COLO829 (cell line): Measurements from ENCODE around the gene PFN1.

Source experiments
- DNase-seq: peaks from one replicate; pipeline ENCODE4 v3.0.0; 2012; ENCODE audit warnings: low spot score

The PFN1 gene

DNA sequence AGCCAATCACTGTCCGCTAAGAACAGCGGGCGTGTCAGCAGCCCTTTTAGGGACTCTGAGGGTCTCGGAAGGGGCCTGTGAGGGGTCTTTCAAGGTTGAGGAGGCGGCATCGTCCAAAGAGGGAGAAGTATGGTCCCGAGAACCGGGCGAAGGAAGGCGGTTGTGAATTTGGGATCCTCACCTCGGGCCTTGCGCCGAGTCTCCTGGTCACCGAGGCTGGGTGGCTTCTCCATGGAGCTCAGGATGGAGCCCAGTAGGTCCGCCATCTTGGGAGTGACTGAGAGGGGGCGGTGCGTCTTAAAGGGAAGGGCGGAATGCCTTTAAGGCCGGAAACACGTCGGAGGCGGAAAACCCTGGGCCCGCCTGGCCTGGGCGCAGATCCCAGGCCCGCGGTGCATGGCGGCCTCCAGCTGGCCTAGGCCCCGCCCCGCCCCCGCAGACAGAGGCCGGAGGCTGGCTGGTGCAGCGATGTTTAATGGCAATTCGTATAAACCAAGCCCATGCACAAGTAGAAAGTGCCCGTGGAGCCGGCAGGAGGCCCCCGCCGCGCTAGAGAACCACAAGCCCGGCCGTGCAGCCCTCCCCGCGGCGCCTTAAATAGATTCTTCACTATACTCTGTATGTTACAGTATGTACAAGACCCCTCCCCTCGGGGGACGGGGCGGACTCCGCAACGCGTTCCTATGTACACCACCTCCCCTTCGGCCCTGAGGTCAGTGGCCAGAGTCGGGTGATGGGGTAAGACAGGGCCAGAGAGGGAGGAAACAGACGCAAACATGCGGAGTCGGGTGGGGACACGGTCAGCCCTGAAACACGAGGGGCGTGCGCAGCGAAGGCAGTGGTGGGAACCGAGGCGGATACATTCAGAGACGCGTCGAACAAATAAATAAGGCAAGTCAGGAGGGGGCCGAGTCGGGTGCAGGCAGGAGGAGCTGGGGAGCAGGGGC, 19.5 kb upstream of the PFN1 start, which contains the start of gene SPAG7:
SPAG7 (minus strand) TSS at position 279 of the 947 bp plus-strand sequence; CDS start at position 266, 13 bp downstream.
- peak; percentile 97 for DNase-seq

DNA sequence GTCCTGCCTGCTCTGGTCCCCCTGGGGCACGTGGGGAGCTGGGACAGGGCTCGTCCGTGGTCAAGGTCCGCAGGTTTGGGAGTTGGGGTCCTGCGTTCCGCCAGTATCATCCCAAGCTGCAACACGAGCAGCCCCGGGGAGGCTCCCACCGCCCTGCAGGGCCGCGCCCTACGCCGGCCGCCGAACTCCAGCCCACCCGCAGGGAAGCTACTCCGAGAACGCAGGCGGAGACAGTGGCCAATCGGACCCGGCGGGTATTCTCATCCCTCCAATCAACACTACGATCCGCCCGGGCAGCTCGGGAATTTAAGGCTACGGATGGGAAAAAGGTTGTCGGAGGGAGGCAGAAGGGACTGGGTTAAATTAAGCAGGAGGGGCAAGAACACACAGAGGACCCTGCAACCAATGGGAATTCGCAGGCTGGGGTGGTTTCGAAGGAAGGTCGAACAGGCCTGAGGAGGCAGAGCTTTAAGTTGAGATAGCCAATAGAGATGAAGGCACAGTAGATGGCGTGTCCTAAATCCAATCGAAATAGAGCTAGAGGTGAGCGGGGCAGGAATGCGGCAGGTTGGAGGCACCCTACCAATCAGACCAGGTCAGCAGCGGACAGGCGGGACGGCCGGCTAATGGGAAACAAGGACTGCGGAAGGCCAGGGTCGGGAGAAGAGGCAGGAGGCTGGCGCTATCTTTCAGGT, 18.7 kb upstream of the PFN1 start:
- DNase-seq = peak; percentile 99

DNA sequence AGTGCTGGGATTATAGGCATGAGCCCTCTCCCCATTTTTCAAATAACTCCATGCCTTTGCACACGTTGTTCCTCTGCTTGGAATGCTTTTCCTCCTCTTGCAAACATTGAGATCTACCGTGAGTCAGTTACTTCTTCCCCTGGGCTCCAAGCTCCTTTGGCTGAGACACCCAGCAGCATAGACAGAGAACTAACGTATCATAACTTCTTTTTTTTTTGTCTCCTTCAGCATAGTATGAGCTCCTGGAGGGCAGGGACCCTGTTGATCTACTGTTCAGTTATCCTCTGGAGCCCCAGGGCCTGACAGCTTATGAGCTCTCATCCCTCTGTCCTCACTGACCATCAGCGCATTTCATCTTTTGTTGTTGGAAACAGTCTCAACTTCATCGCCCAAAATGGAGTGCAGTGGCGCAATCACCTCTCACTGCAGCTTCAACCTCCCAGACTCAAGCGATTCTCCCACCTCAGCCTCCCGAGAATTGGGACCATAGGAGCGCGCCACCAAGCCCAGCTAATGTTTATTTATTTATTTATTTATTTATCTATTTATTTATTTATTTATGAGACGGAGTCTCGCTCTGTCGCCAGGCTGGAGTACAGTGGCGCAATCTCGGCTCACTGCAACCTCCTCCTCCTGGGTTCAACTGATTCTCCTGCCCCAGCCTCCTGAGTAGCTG, 17.1 kb upstream of the PFN1 start:
- no peak for DNase-seq

DNA sequence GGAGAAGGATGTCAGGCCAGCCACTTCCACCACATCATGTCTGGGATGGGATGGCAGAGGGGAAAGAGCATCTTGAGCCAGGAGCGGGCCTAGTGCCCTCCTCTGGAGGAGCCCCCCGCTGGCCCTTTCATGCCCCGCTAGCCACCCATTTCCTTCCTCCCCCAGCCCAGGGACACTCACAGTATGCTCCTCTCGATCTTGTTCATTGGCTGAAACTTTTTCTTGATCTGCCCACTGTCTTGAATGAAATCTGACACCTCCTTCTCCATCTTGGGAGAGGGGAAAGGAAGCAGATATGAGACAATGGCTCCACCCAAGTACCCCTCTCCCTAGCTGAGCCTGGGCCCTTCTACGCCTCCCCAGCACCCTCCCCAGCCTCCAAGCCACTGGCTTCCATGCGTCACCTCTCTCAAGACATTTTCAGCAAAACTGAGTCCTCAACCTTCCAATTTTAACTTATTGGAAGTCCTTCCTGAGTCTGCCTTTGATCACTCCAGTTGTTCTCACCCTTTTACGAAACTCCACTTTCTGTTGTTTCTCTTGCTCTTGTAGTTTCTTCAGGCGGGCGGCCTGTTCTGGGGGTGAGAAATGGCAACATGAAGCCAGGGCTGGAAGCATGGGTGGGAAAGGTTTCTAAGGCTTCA, 12.1 kb upstream of the PFN1 start:
- DNase-seq = no peak

DNA sequence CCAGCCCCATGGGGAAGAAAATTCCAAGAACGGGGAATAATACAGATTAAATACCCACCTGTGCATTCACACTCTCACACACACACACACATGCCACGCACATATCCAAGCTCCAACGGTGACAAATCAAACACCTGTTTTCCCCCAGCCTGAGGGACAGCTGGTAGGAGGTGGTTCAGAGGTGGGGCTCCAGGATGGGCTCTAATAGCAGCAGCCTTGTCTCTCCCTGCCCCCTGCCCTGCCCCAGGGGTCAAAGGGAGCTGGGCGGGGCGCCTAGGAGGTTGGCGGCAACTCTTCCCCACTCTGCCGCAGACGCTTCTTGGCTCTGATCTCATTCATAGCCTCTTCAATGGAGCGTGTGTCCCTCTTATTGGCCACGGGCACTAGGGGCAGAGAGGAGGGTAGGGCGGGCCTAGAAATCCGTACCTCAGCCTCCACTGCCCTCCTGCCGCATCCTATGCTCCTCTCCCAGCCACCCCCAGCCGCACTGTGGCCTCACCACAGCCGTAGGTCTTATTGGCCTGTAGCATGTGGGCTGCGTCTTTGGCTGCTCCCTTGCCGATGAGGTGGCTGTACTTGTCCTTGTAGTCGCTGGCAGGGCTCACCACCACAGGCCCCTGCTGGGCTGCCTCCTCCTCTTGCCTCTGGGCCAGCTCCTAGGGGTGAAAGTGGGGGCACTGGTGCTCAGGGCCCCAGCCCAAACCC, 11.1 kb upstream of the PFN1 start:
- no peak for DNase-seq

DNA sequence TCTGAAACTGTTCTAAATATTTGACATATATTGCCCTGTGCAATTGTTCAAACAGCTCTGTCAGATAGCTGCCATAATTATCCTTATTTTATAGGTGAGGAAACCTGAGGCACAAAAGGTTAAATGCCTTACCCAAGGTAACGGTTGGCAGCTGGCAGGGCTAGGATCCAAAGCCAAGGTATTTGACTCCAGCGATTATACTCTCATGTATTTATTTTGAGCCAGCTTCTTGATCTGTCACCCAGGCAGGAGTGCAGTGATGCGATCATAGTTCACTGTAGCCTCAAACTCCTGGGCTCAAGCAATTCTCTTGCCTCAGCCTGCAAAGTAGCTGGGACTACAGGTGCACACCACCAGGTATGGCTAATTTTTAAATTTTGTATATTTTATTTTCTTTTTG, 9.8 kb upstream of the PFN1 start:
- no peak for DNase-seq

DNA sequence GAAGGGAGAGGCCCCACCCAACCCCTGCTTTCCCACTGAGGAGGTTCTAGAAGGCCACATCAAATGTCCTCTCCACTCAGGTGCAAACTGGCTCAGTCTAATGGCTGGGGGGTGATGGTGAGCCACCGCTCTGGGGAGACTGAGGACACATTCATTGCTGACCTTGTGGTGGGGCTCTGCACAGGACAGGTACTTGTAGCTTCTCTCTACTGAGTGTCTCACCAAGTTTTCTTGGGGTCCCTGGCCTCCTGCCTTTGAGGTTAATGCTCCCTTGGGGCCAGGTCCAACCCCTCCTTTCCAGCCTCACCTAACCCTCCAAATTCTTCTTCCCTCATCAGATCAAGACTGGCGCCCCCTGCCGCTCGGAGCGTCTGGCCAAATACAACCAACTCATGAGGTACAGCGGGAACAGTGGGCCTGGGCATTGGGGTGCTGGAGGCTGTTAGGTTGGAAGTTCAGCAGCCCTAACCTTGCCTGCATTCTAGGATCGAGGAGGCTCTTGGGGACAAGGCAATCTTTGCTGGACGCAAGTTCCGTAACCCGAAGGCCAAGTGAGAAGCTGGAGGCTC, 8.2 kb upstream of the PFN1 start:
- DNase-seq = no peak

DNA sequence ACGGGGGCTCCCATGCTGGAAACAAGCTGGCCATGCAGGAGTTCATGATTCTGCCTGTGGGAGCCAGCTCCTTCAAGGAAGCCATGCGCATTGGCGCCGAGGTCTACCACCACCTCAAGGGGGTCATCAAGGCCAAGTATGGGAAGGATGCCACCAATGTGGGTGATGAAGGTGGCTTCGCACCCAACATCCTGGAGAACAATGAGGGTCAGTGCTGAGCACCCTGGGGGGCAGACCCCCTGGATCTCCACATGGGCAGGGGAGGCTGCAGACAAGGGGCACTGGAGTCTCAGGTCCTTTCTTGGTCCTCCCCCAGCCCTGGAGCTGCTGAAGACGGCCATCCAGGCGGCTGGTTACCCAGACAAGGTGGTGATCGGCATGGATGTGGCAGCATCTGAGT, 6.8 kb upstream of the PFN1 start:
- DNase-seq = no peak

DNA sequence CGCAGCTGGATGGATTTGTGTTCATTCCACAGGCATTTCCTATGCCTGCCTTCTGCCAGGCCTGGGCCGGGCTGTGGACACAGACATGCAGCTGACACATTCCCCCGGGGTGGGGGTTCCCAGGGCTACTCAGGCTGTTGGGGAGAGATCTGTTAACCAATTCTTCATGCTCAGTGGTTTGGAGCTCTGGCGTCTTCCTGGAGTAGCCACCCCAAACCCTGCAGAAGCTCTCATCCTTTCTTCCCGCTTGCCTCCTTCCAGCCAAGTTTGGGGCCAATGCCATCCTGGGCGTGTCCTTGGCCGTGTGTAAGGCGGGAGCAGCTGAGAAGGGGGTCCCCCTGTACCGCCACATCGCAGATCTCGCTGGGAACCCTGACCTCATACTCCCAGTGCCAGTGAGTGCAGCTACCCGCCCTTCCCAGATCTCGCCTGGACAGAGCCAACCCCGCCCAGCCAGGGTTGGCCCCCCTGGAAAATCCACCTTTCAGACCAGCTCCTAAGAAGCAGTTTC, 5.2 kb upstream of the PFN1 start:
- DNase-seq = no peak

DNA sequence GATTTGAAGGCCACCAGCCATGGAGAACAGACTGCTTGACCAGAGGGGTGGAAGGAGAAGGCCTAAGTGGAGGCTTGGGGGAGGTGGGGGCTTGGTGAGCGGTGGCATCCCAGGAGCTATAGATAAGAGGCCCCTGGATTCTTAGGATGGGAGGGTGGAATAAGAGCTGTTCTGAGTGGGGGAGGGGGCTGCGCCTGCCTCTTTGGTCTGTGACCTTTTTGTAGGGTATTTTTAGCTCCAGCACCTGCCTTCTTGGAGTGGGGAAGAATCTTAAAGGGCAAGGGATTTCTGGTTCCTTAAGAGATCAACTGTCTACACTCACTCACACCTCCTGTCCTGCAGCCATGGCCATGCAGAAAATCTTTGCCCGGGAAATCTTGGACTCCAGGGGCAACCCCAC, 3.2 kb upstream of the PFN1 start:
- no peak for DNase-seq

DNA sequence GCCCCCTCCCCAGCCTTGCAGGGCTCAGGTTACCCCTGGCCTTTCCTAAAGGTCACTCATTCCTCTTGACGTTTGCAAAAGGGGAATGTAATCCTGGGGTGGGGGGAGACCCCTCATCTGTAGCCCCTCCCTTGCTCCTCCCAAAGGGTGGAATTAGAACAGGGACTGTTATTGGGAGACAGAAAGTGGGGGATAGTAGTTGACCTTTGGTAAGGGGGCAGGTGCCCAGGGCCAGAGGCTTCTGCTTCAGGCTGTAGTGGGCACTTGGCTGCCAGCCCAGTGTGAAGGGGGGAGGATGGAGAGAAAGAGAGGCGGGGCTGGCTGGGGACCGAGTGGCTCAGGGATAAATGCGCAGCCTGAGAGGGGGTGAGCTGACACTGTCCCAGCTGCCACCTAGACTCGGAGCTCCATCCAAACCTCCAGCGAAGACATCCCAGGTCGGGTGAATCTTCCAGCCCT, 2.4 kb upstream of the PFN1 start, which contains the start of gene ENO3:
ENO3 (plus strand) TSS at position 374 of the 459 bp plus-strand sequence. CDS start 711 bp downstream, outside the sequence.
- DNase-seq = no peak

DNA sequence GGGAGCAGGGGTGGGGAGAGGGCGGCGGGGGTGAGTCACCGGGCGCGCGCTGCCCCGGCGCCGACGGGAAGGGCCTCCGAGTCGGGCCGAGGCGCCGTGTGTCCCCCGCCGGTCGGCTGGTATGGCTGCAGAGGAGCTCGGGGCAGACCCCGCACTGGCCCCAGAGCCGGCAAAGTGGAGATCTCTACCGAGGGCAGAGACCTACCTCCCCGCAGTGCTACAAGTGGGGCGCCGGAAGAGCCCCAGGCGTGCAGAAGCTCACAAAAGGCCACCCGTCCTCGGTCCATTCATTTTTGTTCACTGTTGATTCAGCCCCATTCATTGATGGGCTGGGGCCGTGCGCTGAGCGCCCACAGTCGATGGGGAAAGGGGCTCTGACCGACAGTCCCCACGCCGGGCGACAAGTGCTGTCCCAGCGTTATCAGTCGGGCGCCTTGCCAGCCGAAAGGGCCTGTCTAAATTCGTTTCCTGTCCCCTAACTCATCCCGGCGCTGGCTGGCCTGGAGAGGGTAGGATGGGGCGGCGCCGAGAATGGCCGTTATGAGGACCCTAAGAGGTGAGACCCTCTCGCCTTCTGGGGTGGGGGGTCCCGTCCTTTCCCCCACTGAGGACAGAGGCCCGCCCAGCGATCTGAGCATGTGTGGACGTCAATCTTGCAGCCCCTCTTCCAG, 1.9 kb upstream of the PFN1 start:
- DNase-seq = no peak

DNA sequence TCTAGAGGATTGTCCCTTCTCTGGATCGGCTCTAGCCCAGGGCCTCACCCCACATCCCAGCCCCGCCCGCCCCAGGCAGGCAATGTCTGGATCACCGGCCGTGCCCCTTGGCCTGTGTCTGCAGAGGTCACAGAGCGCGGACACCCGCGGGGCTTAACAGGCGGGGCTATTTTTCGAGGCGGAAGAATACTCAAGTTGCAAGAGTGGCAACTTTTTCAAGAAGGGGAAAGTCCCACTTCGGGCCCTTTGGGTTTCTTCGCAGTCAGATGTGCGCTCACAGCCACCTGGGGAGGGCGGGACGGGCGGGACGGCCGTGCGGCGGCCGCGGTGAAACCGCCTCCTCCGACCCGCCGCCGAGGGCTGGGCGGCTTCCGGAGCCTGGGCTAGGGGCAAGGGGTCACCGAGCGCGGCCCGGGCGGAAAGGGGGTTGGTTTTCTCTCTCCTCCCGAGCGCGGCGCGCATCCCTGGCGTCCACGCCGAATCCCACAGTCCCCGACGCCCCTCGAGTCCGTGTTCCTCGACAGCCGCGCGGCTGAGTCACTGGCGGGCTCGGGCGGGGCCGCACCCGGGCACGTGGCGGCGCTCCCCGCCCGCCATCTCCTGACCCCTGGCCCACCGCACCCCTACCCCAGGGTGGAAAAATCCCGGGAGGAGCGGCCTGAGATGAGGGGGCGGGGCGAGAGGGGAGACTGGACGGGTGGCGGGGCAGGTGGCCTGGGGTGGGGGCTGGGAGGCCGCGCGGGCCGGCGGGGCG, 1.2 kb upstream of the PFN1 start:
- DNase-seq = no peak

DNA sequence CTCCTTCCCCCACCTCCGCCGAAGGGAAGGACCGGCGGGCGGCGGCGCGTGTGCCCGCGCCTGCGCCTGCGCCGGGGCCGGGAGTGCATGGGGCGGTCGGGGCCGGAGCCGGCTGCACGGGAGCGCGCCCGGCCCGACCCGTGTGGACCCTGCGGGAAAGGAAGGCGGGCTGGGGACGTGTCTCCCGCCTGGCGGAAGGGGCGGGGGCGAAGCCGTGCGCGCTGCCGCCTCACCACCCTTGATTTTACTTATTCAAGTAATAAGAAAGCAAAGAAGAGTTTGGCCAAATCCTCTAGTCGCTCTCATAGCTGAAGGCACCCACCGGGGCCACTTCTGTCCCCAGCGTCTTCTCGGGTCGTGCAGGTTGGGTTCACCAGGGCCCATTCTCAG, 596 bp upstream of the PFN1 start:
- DNase-seq = peak; percentile 88

DNA sequence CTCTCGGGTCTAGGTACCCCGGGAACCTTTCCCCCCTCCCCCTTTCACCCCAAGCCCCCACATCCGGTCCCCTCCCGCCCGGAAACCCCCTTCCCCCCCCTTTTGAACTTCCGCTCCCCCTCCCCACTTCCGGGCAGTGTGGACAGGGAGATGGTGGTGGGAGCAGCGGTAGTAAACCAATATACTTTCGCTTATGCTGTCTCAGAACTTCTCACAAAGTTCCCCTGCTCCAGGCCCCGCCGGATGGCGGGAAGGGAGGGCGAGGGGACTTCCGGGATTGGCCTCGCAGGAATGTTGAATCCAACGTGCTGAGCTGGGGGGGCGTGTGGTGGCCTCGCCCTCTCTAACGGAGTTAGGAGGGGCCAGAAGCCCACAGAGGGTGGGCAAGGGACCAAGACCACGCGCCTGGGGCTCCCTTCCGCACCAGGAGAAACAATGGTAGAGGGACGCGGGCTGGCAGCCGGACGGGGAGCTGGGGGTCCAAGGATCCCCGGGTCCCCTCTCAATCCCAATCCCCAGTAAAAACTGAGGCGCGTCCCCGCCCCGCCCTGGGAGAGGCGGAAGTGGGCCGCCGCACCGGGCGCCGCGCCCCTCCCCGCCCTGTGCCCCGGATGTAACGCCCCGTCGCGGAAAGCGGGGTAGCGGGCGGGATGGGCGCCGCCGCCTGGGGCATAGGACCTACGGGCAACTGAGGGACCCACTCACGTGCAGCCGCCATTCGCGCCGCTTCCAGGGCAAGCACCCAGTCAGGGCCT, 742 bp downstream of the PFN1 start:
- DNase-seq = no peak

DNA sequence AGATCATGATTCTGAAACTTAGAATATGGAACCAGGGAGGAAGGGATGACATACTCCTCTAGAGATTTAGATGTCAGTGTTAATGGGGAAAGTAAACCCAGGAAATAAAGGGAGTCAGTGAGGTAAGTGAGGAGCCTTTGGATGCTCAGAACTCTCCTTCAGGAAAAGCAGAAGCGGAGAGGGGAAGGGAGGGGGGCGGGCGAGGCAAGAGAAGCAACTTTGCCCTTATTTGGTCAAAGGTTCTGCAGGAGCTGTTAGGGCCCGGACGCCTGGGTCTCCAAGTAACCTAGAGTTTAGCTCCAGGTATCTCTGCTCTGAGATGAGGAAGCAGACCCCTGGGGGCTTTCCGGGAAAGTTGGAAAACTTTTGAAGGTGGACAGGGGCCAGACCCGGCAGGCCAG, 1.3 kb downstream of the PFN1 start:
- DNase-seq = no peak

DNA sequence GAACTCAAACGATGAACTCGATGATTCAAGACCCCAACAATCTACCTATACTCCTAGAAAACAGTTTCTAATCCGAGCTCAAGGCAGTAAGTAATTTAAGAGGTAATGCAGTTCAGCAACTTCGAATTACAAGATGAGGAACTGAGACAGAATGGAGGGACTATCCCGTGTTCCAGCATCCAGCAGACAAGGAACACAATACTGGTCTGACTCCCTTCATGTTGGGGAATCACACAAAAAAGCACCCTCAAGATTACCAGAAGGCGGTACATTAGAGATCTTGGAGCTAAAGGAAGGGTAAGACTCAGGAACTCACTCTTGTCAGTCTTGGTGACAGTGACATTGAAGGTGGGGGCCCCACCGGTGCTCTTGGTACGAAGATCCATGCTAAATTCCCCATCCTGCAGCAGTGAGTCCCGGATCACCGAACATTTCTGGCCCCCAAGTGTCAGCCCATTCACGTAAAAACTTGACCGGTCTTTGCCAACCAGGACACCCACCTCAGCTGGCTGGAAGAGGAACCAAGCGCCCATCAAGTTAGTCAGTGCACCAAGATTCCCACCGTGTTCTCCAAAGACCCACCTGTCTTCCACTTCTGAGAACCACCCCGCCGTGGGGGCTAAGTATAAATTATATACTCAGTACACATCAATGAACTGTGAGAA, 1.9 kb downstream of the PFN1 start:
- no peak for DNase-seq

DNA sequence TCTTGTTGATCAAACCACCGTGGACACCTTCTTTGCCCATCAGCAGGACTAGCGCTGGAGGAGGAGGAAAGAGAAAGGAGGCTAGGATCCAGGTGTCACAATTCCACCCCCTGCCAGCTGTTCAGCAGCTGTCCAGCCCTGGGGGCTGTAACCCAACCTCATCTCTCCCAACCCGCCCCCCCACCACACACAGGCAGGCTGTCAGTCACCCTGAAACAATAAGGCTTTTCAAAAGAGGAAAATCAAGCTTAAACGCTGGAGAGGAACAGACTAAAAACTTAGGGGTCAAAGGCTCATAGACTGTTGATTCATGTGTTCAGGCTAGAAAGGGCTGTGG, 2.4 kb downstream of the PFN1 start:
- DNase-seq = no peak
